Fibroblast of mammary gland (primary cell): Measurements from ENCODE around the gene LSP1.

Experiments
- DNase-seq: peaks from one replicate; pipeline ENCODE4 v3.0.0-alpha.2; 2010; ENCODE audit warnings: low read depth
- H3K4me3 ChIP-seq: 2 replicates; pipeline ENCODE4 v1.5.1; 2011; ENCODE audit warnings: low read depth, mild to moderate bottlenecking, low read length, moderate library complexity; ENCODE audit not compliant: control insufficient read depth
- CTCF ChIP-seq: conservative IDR thresholded peaks from 2 replicates; pipeline ENCODE4 v1.5.1; 2011; ENCODE audit warnings: low read depth, low read length, inconsistent platforms; ENCODE audit not compliant: control insufficient read depth, insufficient read depth

Gene LSP1

GRCh38 chr11:1926156-1927025 is 73.5 kb downstream of the LSP1 start:
- H3K4me3 ChIP-seq: no peak overlapping the region
- TF ChIP-seq CTCF: no peak
- no peak for DNase-seq

GRCh38 chr11:1927026-1927847 is 74.4 kb downstream of the LSP1 start:
- no peak for TF ChIP-seq CTCF
- no peak overlapping the region for H3K4me3 ChIP-seq
- no peak for DNase-seq

- TF ChIP-seq CTCF: no peak
- no peak overlapping the region for H3K4me3 ChIP-seq
- DNase-seq: no peak
Measured at GRCh38 chr11:1927848-1928469, 75.1 kb downstream of the LSP1 start.

- no peak for TF ChIP-seq CTCF
- DNase-seq: no peak
- no peak overlapping the region for H3K4me3 ChIP-seq
Measured at GRCh38 chr11:1928470-1928890, 75.6 kb downstream of the LSP1 start.

- DNase-seq: no peak
- no peak for TF ChIP-seq CTCF
- no peak overlapping the region for H3K4me3 ChIP-seq
Measured at GRCh38 chr11:1928891-1929541, 76.1 kb downstream of the LSP1 start.
